OCI-LY1 (cell line): ENCODE results near the gene GRID2.

Experiments
- EZH2 ChIP-seq: fragments of 200-600 bp; sonication (generic), shearing (Covaris generic); IDR thresholded peaks from 2 replicates; pipeline ENCODE4 v1.8.0; 2017; ENCODE audit warnings: borderline replicate concordance, mixed run types, mild to moderate bottlenecking, antibody characterized with exemption, low read length, moderate library complexity, mixed read lengths
- TF ChIP-seq, protein P1 (sequence below): fragments of 200-600 bp; sonication (generic), shearing (Covaris generic); IDR thresholded peaks from 2 replicates; pipeline ENCODE4 v1.5.1; 2017; ENCODE audit warnings: mild to moderate bottlenecking, antibody characterized with exemption, low read length, moderate library complexity, mixed read lengths

- no peak for TF ChIP-seq EZH2
- TF ChIP-seq, protein P1, sequence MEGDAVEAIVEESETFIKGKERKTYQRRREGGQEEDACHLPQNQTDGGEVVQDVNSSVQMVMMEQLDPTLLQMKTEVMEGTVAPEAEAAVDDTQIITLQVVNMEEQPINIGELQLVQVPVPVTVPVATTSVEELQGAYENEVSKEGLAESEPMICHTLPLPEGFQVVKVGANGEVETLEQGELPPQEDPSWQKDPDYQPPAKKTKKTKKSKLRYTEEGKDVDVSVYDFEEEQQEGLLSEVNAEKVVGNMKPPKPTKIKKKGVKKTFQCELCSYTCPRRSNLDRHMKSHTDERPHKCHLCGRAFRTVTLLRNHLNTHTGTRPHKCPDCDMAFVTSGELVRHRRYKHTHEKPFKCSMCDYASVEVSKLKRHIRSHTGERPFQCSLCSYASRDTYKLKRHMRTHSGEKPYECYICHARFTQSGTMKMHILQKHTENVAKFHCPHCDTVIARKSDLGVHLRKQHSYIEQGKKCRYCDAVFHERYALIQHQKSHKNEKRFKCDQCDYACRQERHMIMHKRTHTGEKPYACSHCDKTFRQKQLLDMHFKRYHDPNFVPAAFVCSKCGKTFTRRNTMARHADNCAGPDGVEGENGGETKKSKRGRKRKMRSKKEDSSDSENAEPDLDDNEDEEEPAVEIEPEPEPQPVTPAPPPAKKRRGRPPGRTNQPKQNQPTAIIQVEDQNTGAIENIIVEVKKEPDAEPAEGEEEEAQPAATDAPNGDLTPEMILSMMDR: no peak
These were observed 1009.4 kb downstream of the GRID2 start for GRCh38 chr4:93313197-93313596.
